MM.1S (cell line): ENCODE results near the gene LCMT1.

Source experiments
- DNase-seq: peaks from one replicate; pipeline ENCODE4 v3.0.0-alpha.2; 2015
- H2AFZ ChIP-seq: fragments of 300-600 bp; sonication (generic); 2 replicates; pipeline ENCODE4 v1.6.0; 2016; ENCODE audit warnings: antibody characterized with exemption, low read length
- H3F3A ChIP-seq: fragments of 300-600 bp; sonication (generic); 2 replicates; pipeline ENCODE4 v1.6.1; 2016; ENCODE audit warnings: mild to moderate bottlenecking, antibody characterized with exemption, low read length, moderate library complexity, mixed read lengths; ENCODE audit not compliant: insufficient read depth
- H3K27ac ChIP-seq: fragments of 300-600 bp; sonication (generic); 2 replicates; pipeline ENCODE4 v1.5.1; 2016; ENCODE audit warnings: mild to moderate bottlenecking, low read length
- H3K27me3 ChIP-seq: fragments of 300-600 bp; sonication (generic); replicated peaks from 2 replicates; pipeline ENCODE4 v1.6.0; 2016; ENCODE audit warnings: low read length; ENCODE audit not compliant: insufficient read depth
- H3K36me3 ChIP-seq: fragments of 300-600 bp; sonication (generic); replicated peaks from 2 replicates; pipeline ENCODE4 v1.6.1; 2016; ENCODE audit warnings: mild to moderate bottlenecking, low read length, mixed read lengths; ENCODE audit not compliant: insufficient read depth
- H3K4me1 ChIP-seq: fragments of 300-600 bp; sonication (generic); 2 replicates; pipeline ENCODE4 v1.6.1; 2016; ENCODE audit warnings: low read length, mixed read lengths
- H3K4me2 ChIP-seq: fragments of 300-600 bp; sonication (generic); 2 replicates; pipeline ENCODE4 v1.6.0; 2016; ENCODE audit warnings: low read depth, low read length
- H3K4me3 ChIP-seq: fragments of 300-600 bp; sonication (generic); 2 replicates; pipeline ENCODE4 v1.5.1; 2016; ENCODE audit warnings: low read length, mixed read lengths
- H3K79me2 ChIP-seq: fragments of 300-600 bp; sonication (generic); 2 replicates; pipeline ENCODE4 v1.6.1; 2016; ENCODE audit warnings: mixed run types, low read length, mixed read lengths
- H3K9ac ChIP-seq: fragments of 300-600 bp; sonication (generic); 2 replicates; pipeline ENCODE4 v1.6.1; 2016; ENCODE audit warnings: low read length, mixed read lengths
- H3K9me2 ChIP-seq: fragments of 300-600 bp; sonication (generic); replicated peaks from 2 replicates; pipeline ENCODE4 v1.6.1; 2016; ENCODE audit warnings: mild to moderate bottlenecking, low read length, mixed read lengths; ENCODE audit not compliant: insufficient read depth
- H3K9me3 ChIP-seq: fragments of 300-600 bp; sonication (generic); replicated peaks from 2 replicates; pipeline ENCODE4 v1.6.1; 2016; ENCODE audit warnings: mild to moderate bottlenecking, low read length, mixed read lengths; ENCODE audit not compliant: insufficient read depth
- H4K20me1 ChIP-seq: fragments of 300-600 bp; sonication (generic); 2 replicates; pipeline ENCODE4 v1.6.1; 2016; ENCODE audit warnings: mild to moderate bottlenecking, low read length, moderate library complexity, mixed read lengths; ENCODE audit not compliant: insufficient read depth
- CTCF ChIP-seq: fragments of 300-600 bp; sonication (generic); IDR thresholded peaks from 2 replicates; pipeline ENCODE4 v1.5.1; 2016; ENCODE audit warnings: antibody characterized with exemption, low read length, mixed read lengths
- EZH2 ChIP-seq: fragments of 300-600 bp; sonication (generic); optimal IDR thresholded peaks from 2 replicates; pipeline ENCODE3; 2017; ENCODE audit warnings: low read depth, mild to moderate bottlenecking, antibody characterized with exemption, low read length, mixed read lengths
- EZH2phosphoT487 ChIP-seq: fragments of 300-600 bp; sonication (generic); IDR thresholded peaks from 2 replicates; pipeline ENCODE4 v1.6.1; 2018; ENCODE audit warnings: antibody characterized with exemption, low read length

The LCMT1 gene

GRCh38 chr16:25217112-25217511, 105.6 kb downstream of the LCMT1 start:
- Histone ChIP-seq H3K9ac (no peak overlapping the region), H3K9me3 (no peaks in the 10 kb centered on the region), H3K27ac (no peak overlapping the region), H4K20me1 (no peaks in the 10 kb centered on the region), H3K36me3 (no peaks in the 10 kb centered on the region), H3K4me2 (no peak overlapping the region), H3K4me1 (no peaks in the 10 kb centered on the region), H3K79me2 (no peaks in the 10 kb centered on the region), H2AFZ (no peak overlapping the region), H3K9me2 (no peaks in the 10 kb centered on the region), H3F3A (no peaks in the 10 kb centered on the region), H3K27me3 (no peaks in the 10 kb centered on the region), H3K4me3 (no peak overlapping the region)
- DNase-seq, result no peak
- TF ChIP-seq EZH2 (no peak), CTCF (no peak), EZH2phosphoT487 (no peak)

- Histone ChIP-seq H3K27me3 (no peaks in the 10 kb centered on the region), H3K9me3 (no peaks in the 10 kb centered on the region), H3K4me3 (no peak overlapping the region), H2AFZ (no peak overlapping the region), H3K27ac (no peak overlapping the region), H3K36me3 (no peaks in the 10 kb centered on the region), H3K4me1 (no peaks in the 10 kb centered on the region), H3K4me2 (no peak overlapping the region), H4K20me1 (no peaks in the 10 kb centered on the region), H3K9ac (no peak overlapping the region), H3K9me2 (no peaks in the 10 kb centered on the region), H3F3A (no peaks in the 10 kb centered on the region), H3K79me2 (no peaks in the 10 kb centered on the region)
- no peak for DNase-seq
- TF ChIP-seq EZH2, result no peak
- no peak for TF ChIP-seq CTCF
- no peak for TF ChIP-seq EZH2phosphoT487
Measured at GRCh38 chr16:25217921-25218320, 106.4 kb downstream of the LCMT1 start.

- Histone ChIP-seq H3K9ac (no peak overlapping the region), H2AFZ (no peak overlapping the region), H3K4me3 (no peak overlapping the region), H3K36me3 (no peaks in the 10 kb centered on the region), H3K9me2 (no peaks in the 10 kb centered on the region), H3K9me3 (no peaks in the 10 kb centered on the region), H4K20me1 (no peaks in the 10 kb centered on the region), H3K4me2 (no peak overlapping the region), H3F3A (no peaks in the 10 kb centered on the region), H3K4me1 (no peaks in the 10 kb centered on the region), H3K27me3 (no peaks in the 10 kb centered on the region), H3K27ac (no peak overlapping the region), H3K79me2 (no peaks in the 10 kb centered on the region)
- no peak for TF ChIP-seq EZH2phosphoT487
- no peak for TF ChIP-seq CTCF
- no peak for TF ChIP-seq EZH2
- DNase-seq, result no peak
Measured at GRCh38 chr16:25219070-25219737, 107.7 kb downstream of the LCMT1 start.
